T-helper 2 cell treated with Interferon-gamma antibody and Interleukin-4, amounts not matched to agents 5 μg/mL and 100 μg/mL, for 36 hours (primary cell): ENCODE results near the gene GMEB2.

Experiments
- DNase-seq: peaks from one replicate; pipeline ENCODE4 v3.0.0; 2021; ENCODE audit warnings: low spot score
- H3K27ac Mint-ChIP-seq: one replicate; pipeline ENCODE4 v1.8.0; 2021; ENCODE audit warnings: mild to moderate bottlenecking, mixed read lengths
- H3K27me3 Mint-ChIP-seq: one replicate; pipeline ENCODE4 v1.8.0; 2021; ENCODE audit warnings: low read depth, mixed read lengths
- H3K36me3 Mint-ChIP-seq: one replicate; pipeline ENCODE4 v1.8.0; 2021; ENCODE audit warnings: low read depth, mixed read lengths
- H3K4me1 Mint-ChIP-seq: one replicate; pipeline ENCODE4 v1.8.0; 2021; ENCODE audit warnings: low read depth, mixed read lengths
- H3K4me3 Mint-ChIP-seq: one replicate; pipeline ENCODE4 v1.8.0; 2022; ENCODE audit warnings: mild to moderate bottlenecking, moderate library complexity, mixed read lengths
- H3K9me3 Mint-ChIP-seq: one replicate; pipeline ENCODE4 v1.8.0; 2021; ENCODE audit warnings: mixed read lengths

The GMEB2 gene

GRCh38 chr20:63540417-63541186 lies 86.3 kb downstream of the GMEB2 start:
- no peak for DNase-seq
- no peaks in the 10 kb centered on the region for H3K36me3 Mint-ChIP-seq
- H3K4me1 Mint-ChIP-seq: peaks cover 6% of the 10 kb centered on the region
- H3K27ac Mint-ChIP-seq: no peak overlapping the region
- no peaks in the 10 kb centered on the region for H3K9me3 Mint-ChIP-seq
- H3K27me3 Mint-ChIP-seq: peaks cover 3% of the 10 kb centered on the region
- H3K4me3 Mint-ChIP-seq: no peak overlapping the region

- H3K4me3 Mint-ChIP-seq: no peak overlapping the region
- peaks cover 3% of the 10 kb centered on the region for H3K27me3 Mint-ChIP-seq
- no peak overlapping the region for H3K27ac Mint-ChIP-seq
- H3K36me3 Mint-ChIP-seq: no peaks in the 10 kb centered on the region
- H3K4me1 Mint-ChIP-seq: peaks cover 6% of the 10 kb centered on the region
- DNase-seq: no peak
- no peaks in the 10 kb centered on the region for H3K9me3 Mint-ChIP-seq
These were observed 87.2 kb downstream of the GMEB2 start for GRCh38 chr20:63539441-63540370.

GRCh38 chr20:63539092-63539430 lies 87.8 kb downstream of the GMEB2 start:
- Mint-ChIP-seq H3K27ac (no peak overlapping the region), H3K4me1 (peaks cover 6% of the 10 kb centered on the region), H3K4me3 (no peak overlapping the region), H3K27me3 (peaks cover 3% of the 10 kb centered on the region), H3K9me3 (no peaks in the 10 kb centered on the region), H3K36me3 (no peaks in the 10 kb centered on the region)
- DNase-seq: no peak

GRCh38 chr20:63538204-63539091 lies 88.5 kb downstream of the GMEB2 start:
- DNase-seq: no peak
- Mint-ChIP-seq H3K27me3 (no peaks in the 10 kb centered on the region), H3K4me1 (peaks cover 6% of the 10 kb centered on the region), H3K9me3 (no peaks in the 10 kb centered on the region), H3K4me3 (peak overlapping the region; percentile 77), H3K27ac (peak overlapping the region; percentile 92), H3K36me3 (no peaks in the 10 kb centered on the region)
